ENCODE measurements around the gene KRT33A. TPM values are rescaled to one million over a fixed set of nuclear protein-coding genes. Genes with fewer than 3 reads are reported as not detected.

KRT33A gene
- total and polyA plus RNA-seq, 2 of the 8 experiments (the other 6 are each of a cell fraction or from before 2014, with no cell fraction given) = not detected

GRCh38 chr17:41360296-41360995, 9.8 kb upstream of the KRT33A start:
- Histone ChIP-seq H4K5ac (ENCODE audit: insufficient read length, low read depth, low read length) (no peak overlapping the region), H3K36me3 (ENCODE audit: control insufficient read depth in 2 of 4, insufficient read depth in 4 of 4, low read length in 3 of 4) (no peaks in the 10 kb centered on the region), H3K23me2 (ENCODE audit: low read depth, low read length) (no peaks in the 10 kb centered on the region), H2BK20ac (ENCODE audit: low read length) (no peak overlapping the region), H3K56ac (replicated peaks; ENCODE audit: insufficient read length, low read depth, low read length) (no peak overlapping the region), H4K8ac (ENCODE audit: extremely low read depth, insufficient read depth, low read length) (no peak overlapping the region), H3K4me2 (ENCODE audit: insufficient read depth in 1 of 2, low read depth in 2 of 2, low read length in 2 of 2) (no peak overlapping the region), H3K79me2 (ENCODE audit: control insufficient read depth in 1 of 2, insufficient read depth in 2 of 2, low read length in 2 of 2) (no peaks in the 10 kb centered on the region), H3K27me3 (replicated peaks in 1 of 4; ENCODE audit: control insufficient read depth in 3 of 4, extremely low read depth in 1 of 4, insufficient read depth in 3 of 4, low read length in 3 of 4) (no peaks in the 10 kb centered on the region), H3K4me1 (replicated peaks in 1 of 4; ENCODE audit: control insufficient read depth in 3 of 4, insufficient read depth in 4 of 4, low read length in 3 of 4) (no peaks in the 10 kb centered on the region), H3K14ac (ENCODE audit: insufficient read length) (no peak overlapping the region), H3K9me3 (ENCODE audit: insufficient read depth in 2 of 2, low read depth in 1 of 2, low read length in 1 of 2) (peaks cover 2% of the 10 kb centered on the region in 2 experiments; a peak in 2 of 4 replicates), H2BK15ac (ENCODE audit: low read length) (no peak overlapping the region), H2AFZ (ENCODE audit: low read length) (no peak overlapping the region), H3K4me3 (ENCODE audit: extremely low read depth in 1 of 4, insufficient read depth in 2 of 4, low read depth in 3 of 4, low read length in 4 of 4) (no peak overlapping the region), H4K20me1 (replicated peaks in 1 of 2; ENCODE audit: control insufficient read depth in 1 of 2, insufficient read depth in 2 of 2, low read length in 2 of 2) (no peaks in the 10 kb centered on the region), H3K79me1 (ENCODE audit: low read depth, low read length) (no peaks in the 10 kb centered on the region), H3K27ac (ENCODE audit: low read depth, low read length) (no peak overlapping the region), H3K9ac (replicated peaks in 1 of 4; ENCODE audit: extremely low read depth in 1 of 4, low read depth in 3 of 4, low read length in 3 of 4) (no peak overlapping the region), H2AK5ac (ENCODE audit: low read depth, low read length) (no peak overlapping the region), H2BK120ac (replicated peaks; ENCODE audit: low read depth, low read length) (no peak overlapping the region), H3K18ac (ENCODE audit: extremely low read depth, low read length) (no peak overlapping the region), H3K23ac (ENCODE audit: insufficient read length) (no peak overlapping the region), H3K4ac (replicated peaks; ENCODE audit: insufficient read length, low read depth, low read length) (no peak overlapping the region), H2BK5ac (ENCODE audit: low read depth, low read length) (no peak overlapping the region), H2BK12ac (ENCODE audit: low read depth, low read length) (no peak overlapping the region), H4K91ac (replicated peaks; ENCODE audit: insufficient read length, low read length) (no peak overlapping the region)
- POLR2A ChIA-PET (ENCODE audit: partially characterized antibody) = interaction anchor here (0.7 kb wide), 1 partner anchor 9 kb away, joined by 3 read pairs; the partner anchor contains the start of gene KRT33B
- CTCF ChIA-PET (ENCODE audit: partially characterized antibody) = interaction anchor here (0.6 to 1.3 kb wide), 3 partner anchors 57 to 248 kb away, joined by 3 to 5 read pairs (median 3); no protein-coding TSS in a partner anchor
- FAIRE-seq (no peak), DNase-seq (ENCODE audit: low read depth in 1 of 2, low spot score in 2 of 2) (no peak)
- WGBS, 2 experiments (ENCODE audit: extremely low coverage in 1 of 2, insufficient coverage in 1 of 2, insufficient read length in 1 of 2, insufficient replicate concordance in 2 of 2, low coverage in 1 of 2, low lambda C conversion rate in 2 of 2, missing lambda C conversion rate in 1 of 2) = 93% methylated on average over 5 of the region's 5 CpGs; no CpG with 5 or more reads in 1 of the 2 experiments
- TF ChIP-seq USF2 (IDR thresholded peaks at IDR 0.05; ENCODE audit: low read length) (no peak), BACH1 (IDR thresholded peaks at IDR 0.05; ENCODE audit: low read length) (no peak), MAX (IDR thresholded peaks at IDR 0.05) (no peak), SIRT6 (IDR thresholded peaks at IDR 0.05; ENCODE audit: low read length) (no peak), FOSL1 (IDR thresholded peaks at IDR 0.05; ENCODE audit: insufficient read depth, low read depth, low read length) (no peak), ATF3 (IDR thresholded peaks at IDR 0.05; ENCODE audit: insufficient read depth, low read depth, low read length) (no peak), TAF1 (IDR thresholded peaks at IDR 0.05; ENCODE audit: low read depth, low read length) (no peak), GTF2F1 (IDR thresholded peaks at IDR 0.05; ENCODE audit: borderline replicate concordance, low read depth, low read length) (no peak), CBX8 (IDR thresholded peaks at IDR 0.05; ENCODE audit: borderline replicate concordance, low read depth, low read length) (no peak), SIX5 (IDR thresholded peaks at IDR 0.05; ENCODE audit: low read depth, low read length) (no peak), RFX5 (IDR thresholded peaks at IDR 0.05; ENCODE audit: borderline replicate concordance, low read depth, low read length) (no peak), JUN (IDR thresholded peaks at IDR 0.05; ENCODE audit: low read depth, low read length) (no peak)

All from H1 (cell line).